Kidney (tissue), 14 donors: ENCODE data around the gene KRTAP15-1. TPM values are rescaled to one million over a fixed set of nuclear protein-coding genes. Genes with fewer than 3 reads are reported as not detected.

Source experiments
- DNase-seq, 5 donors: peaks; one replicate each; pipeline ENCODE4 v3.0.0-alpha.2; 2013 to 2020
- FAIRE-seq: peaks from 2 replicates; lab custom pipeline; 2012; peaks lifted over from hg19 to GRCh38; lab: Jason Lieb, UNC
- H3K27ac ChIP-seq, 2 donors: one replicate each; pipeline ENCODE4 v1.7.0; 2013; ENCODE audit warnings: low read depth in 2 of 2, low read length in 2 of 2, inconsistent platforms in 1 of 2
- H3K27me3 ChIP-seq: one replicate; pipeline ENCODE4 v1.7.1; 2013; ENCODE audit warnings: low read length, inconsistent platforms; ENCODE audit not compliant: control insufficient read depth, insufficient read depth
- H3K36me3 ChIP-seq, 3 donors: one replicate each; pipeline versions ENCODE4 v1.7.0 to v1.7.1; 2013; ENCODE audit warnings: low read length in 3 of 3, control low read depth in 1 of 3, inconsistent platforms in 1 of 3; ENCODE audit not compliant: insufficient read depth in 3 of 3, control insufficient read depth in 2 of 3
- H3K4me1 ChIP-seq, 3 donors: one replicate each; pipeline versions ENCODE4 v1.7.0 to v1.7.1; 2013; ENCODE audit warnings: low read length in 3 of 3, inconsistent platforms in 1 of 3, low read depth in 1 of 3; ENCODE audit not compliant: control insufficient read depth in 2 of 3, insufficient read depth in 2 of 3
- H3K4me3 ChIP-seq, 3 donors: one replicate each; pipeline versions ENCODE4 v1.7.0 to v1.8.1; 2013; ENCODE audit warnings: low read length in 3 of 3, control low read depth in 1 of 3, inconsistent platforms in 1 of 3
- H3K9ac ChIP-seq, 3 donors: one replicate each; pipeline versions ENCODE4 v1.7.0 to v1.7.1; 2013; ENCODE audit warnings: low read length in 3 of 3, control low read depth in 1 of 3, inconsistent platforms in 1 of 3
- H3K9me3 ChIP-seq, 3 donors: one replicate each; pipeline versions ENCODE4 v1.7.0 to v1.7.1; 2013; ENCODE audit warnings: low read length in 3 of 3, control low read depth in 1 of 3, inconsistent platforms in 1 of 3; ENCODE audit not compliant: control insufficient read depth in 2 of 3, insufficient read depth in 1 of 3
- intact Hi-C: fragments of 100-400 bp; cut with DNase I; formaldehyde crosslinking; loops from one replicate; pipeline ENCODE4 v1.11.1; 2022
- polyA plus RNA-seq: library from polyadenylated mRNA; stranded (reverse); fragments of 350-450 nt; fragmentation: Illumina TruSeq; extraction: RNeasy Lipid Tissue Mini Kit (QIAGEN cat#74804); gene quantifications from one replicate; pipeline ENCODE4 v1.2.3, GENCODE V29; 2014; ENCODE audit warnings: low read depth, low replicate concordance; ENCODE audit not compliant: insufficient read depth
- total RNA-seq: library from RNA; stranded (reverse); fragmentation: NEBNext Ultra II Directional; extraction: Animal tissue kit (Norgen Biotek cat#: 25700); gene quantifications from one replicate; pipeline ENCODE4 v1.2.1, GENCODE V29; 2021
- TF ChIP-seq, protein P1 (sequence below): IDR thresholded peaks from 3 replicates; pipeline ENCODE4 v1.5.1; 2012; ENCODE audit warnings: mild to moderate bottlenecking, moderate library complexity, borderline replicate concordance; ENCODE audit not compliant: insufficient read depth; ENCODE audit errors: extremely low read depth
- donor health status: control.
- donor health status: control.
- donor health status: control.
- donor health status: control.
- donor health status: control.
- donor health status: DM: yes; HTN: yes; CAD: no.
- donor health status: Normal renal cell carcinoma (clear cell type).

KRTAP15-1 gene
- total and polyA plus RNA-seq, 2 donors from 2014 or later, result not detected

DNA sequence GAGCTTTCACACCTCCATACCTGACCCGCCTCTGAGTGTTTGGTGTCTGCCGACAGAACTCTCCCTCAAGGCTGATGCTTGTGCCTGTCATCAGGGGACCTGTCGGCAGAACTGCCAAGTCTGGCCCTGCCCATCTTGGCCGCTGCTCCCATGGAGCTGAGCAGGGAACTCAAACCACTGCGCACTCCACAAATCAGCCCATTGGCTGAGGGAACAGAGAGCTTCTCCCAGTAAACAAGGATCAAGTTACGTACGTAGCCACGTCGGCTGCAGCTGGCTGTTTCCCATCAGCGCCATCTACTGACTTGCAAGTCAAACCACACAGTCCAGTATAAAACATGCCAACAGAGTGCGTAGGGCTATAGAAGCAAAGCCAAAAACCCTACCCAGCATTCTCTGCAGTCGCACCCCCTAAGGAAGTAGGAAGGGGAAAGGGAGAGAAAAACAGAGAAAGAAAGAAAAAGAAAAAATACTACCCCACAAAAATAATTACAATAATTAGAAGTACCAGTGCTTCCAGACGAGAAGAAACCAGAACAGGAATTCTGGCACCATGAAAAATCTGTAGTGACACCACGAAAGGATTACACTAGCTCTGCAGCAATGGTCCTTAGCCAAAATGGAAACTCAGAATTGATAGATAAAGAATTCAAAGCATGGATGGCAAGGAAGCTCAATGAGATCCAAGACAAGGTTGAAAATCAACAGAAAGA, 31.1 kb upstream of the KRTAP15-1 start:
- H3K9me3 ChIP-seq, result no peaks in the 10 kb centered on the region
- FAIRE-seq, result no peak
- H3K27ac ChIP-seq, result no peak overlapping the region
- peak in 4 of 5 donors; percentile 32 to 64 (median 52) for DNase-seq
- H3K4me1 ChIP-seq, result no peaks in the 10 kb centered on the region
- H3K27me3 ChIP-seq, result no peaks in the 10 kb centered on the region
- TF ChIP-seq, protein P1, sequence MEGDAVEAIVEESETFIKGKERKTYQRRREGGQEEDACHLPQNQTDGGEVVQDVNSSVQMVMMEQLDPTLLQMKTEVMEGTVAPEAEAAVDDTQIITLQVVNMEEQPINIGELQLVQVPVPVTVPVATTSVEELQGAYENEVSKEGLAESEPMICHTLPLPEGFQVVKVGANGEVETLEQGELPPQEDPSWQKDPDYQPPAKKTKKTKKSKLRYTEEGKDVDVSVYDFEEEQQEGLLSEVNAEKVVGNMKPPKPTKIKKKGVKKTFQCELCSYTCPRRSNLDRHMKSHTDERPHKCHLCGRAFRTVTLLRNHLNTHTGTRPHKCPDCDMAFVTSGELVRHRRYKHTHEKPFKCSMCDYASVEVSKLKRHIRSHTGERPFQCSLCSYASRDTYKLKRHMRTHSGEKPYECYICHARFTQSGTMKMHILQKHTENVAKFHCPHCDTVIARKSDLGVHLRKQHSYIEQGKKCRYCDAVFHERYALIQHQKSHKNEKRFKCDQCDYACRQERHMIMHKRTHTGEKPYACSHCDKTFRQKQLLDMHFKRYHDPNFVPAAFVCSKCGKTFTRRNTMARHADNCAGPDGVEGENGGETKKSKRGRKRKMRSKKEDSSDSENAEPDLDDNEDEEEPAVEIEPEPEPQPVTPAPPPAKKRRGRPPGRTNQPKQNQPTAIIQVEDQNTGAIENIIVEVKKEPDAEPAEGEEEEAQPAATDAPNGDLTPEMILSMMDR, result peak; percentile 31
- H3K9ac ChIP-seq, result no peak overlapping the region
- H3K36me3 ChIP-seq, result no peaks in the 10 kb centered on the region
- peak overlapping the region in 1 of 3 donors; percentile 10 for H3K4me3 ChIP-seq
- intact Hi-C loops, result no loop called here

DNA sequence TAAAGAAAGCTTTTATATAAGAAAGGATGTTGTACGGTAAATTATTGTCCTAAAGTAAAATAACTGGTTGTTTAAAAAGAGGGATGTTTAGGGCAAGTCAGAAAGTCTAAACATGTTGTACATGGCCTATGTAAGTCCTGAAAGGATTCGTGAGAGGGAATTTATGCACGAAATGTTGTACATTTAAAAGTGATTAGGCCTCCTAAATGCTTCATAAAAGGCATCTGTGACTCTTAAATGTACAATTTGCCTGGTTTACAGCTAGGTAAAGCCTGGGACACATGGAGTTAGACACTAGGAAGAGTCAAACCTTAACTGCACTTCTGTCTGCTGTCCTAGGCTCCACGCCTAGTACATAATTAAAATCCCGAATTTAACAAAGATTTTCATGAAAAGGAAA, 24.1 kb upstream of the KRTAP15-1 start:
- TF ChIP-seq, protein P1, result no peak
- Histone ChIP-seq H3K9me3 (no peaks in the 10 kb centered on the region), H3K27me3 (no peaks in the 10 kb centered on the region), H3K27ac (no peak overlapping the region), H3K4me3 (no peak overlapping the region), H3K4me1 (no peaks in the 10 kb centered on the region), H3K36me3 (no peaks in the 10 kb centered on the region), H3K9ac (no peak overlapping the region)
- no peak for DNase-seq
- no peak for FAIRE-seq
- intact Hi-C loops, result no loop called here

DNA sequence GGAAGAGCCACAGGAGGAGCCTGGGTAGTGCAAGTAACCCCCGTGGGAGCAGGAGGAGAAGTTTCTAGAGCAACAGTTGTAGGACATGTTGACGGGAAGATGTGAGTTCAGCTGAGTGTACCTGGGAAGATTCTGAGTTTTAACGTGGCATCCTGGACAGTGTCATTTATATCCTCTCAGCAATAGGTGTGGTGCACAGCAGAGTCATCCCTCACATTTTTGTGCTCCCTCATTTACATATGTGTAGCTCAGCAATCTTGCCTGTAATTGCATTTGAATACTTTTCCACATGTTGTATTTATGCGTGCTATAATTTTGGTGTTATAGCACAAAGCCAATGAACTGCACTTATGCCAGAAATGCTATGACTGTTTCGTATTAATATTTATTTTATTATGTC, 14.2 kb upstream of the KRTAP15-1 start, which contains the start of gene KRTAP13-3:
KRTAP13-3 (minus strand) TSS at position 101 of the 400 bp plus-strand sequence; CDS start at position 87, 14 bp downstream.
- intact Hi-C loops, result no loop called here
- Histone ChIP-seq H3K36me3 (no peaks in the 10 kb centered on the region), H3K9ac (no peak within 1 kb of the TSS), H3K27ac (no peak within 1 kb of the TSS), H3K9me3 (no peaks in the 10 kb centered on the region), H3K4me1 (no peaks in the 10 kb centered on the region), H3K27me3 (no peaks in the 10 kb centered on the region), H3K4me3 (no peak within 1 kb of the TSS)
- FAIRE-seq, result no peak
- TF ChIP-seq, protein P1, result no peak
- no peak for DNase-seq
